GM19025 (cell line): ENCODE measurements around the gene PRXL2C.
"Not testable (repeated sequence)": the region's sequence is repeated elsewhere in the genome, so short reads cannot be mapped to it uniquely, and the experiment has no call there.

Experiments used
- ATAC-seq: cut with Tn5 transposase; IDR thresholded peaks from one replicate; pipeline ENCODE4 v1.9.1; 2021; ENCODE audit warnings: mild to moderate bottlenecking, low read depth, moderate library complexity; ENCODE audit not compliant: unreplicated experiment

PRXL2C gene

GRCh38 chr9:96655198-96655851 lies at the start of gene PRXL2C:
Gene PRXL2C (minus strand): TSS chr9:96655317. CDS start chr9:96655281, 36 bp downstream.
- peak; percentile 78 for ATAC-seq

GRCh38 chr9:96700721-96701375 lies 45.7 kb upstream of the PRXL2C start:
- ATAC-seq, result not testable (repeated sequence)

DNA sequence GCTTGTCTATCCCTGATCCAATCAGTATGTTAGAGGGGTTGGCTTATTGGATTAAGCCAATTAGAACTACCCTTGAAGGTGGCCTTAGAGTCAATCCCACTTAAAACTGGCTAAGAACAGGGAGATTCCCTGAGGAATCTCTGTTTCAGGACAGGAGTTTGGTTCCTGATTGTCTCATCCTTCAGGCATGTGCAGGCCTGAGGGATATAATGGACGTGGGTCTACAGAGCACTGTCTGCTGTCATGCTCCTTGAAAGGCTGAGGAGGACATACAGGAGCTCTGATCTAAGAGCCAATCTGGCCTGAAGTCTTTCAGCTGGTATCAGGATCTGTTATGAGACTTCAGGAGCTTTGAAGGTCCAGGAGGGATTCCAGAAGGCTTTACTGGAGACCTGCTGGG lies 36.2 kb upstream of the PRXL2C start:
- ATAC-seq, result no peak

GRCh38 chr9:96688745-96689464 lies 33.8 kb upstream of the PRXL2C start:
- no peak for ATAC-seq

DNA sequence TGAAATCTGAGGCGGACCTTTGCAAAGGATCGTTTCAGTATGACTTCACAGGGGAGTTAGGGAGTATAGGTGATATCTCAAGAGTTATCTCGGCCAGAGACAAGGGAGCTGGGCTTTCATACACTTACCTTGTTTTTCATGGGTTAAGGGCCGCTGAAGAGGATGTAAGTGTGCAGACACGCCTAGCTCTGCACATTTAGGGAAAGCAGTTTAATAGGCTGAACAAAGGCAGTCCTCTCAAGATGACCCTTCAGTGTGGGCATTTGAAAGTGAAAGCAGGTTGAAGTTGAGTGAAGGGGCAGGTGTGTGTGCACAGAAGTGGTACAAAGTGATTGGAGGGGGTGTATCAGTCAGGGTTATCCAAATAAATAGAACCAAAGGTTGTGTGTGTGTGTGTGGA lies 33.1 kb upstream of the PRXL2C start:
- ATAC-seq, result no peak

DNA sequence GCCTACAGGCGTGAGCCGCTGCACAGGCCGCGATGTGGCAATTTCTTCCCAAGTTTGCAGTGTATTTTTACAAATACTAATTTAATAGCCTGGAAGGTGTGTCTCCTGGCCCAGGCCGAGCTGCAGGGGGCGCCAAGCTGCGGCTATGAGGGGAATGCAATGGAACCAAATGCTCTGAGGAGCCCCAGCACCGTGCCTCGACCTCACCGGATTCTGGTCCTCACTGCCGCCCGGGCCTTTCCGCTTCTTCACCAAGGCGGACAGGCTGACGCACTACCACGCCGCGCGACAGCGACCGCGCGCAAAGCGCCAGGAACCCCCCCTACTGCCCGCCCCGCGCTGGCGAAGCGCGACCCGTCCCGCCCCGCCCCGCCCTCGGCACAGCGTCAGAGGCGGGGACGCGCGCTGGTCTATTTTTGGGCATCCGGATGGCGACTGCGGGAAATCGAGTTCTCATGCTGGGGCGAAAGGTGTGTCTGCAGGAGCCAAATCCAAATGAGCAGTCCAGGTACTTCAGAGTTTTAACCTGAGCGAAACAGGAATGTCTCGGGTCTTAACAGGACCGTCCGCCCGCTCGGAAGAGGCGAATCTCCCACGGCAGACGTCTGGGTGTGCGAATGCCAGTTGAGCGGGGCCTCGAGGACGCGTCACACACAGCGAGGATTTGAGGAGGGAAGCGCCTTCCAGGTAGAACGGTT lies 31.7 kb upstream of the PRXL2C start:
- ATAC-seq, result no peak

DNA sequence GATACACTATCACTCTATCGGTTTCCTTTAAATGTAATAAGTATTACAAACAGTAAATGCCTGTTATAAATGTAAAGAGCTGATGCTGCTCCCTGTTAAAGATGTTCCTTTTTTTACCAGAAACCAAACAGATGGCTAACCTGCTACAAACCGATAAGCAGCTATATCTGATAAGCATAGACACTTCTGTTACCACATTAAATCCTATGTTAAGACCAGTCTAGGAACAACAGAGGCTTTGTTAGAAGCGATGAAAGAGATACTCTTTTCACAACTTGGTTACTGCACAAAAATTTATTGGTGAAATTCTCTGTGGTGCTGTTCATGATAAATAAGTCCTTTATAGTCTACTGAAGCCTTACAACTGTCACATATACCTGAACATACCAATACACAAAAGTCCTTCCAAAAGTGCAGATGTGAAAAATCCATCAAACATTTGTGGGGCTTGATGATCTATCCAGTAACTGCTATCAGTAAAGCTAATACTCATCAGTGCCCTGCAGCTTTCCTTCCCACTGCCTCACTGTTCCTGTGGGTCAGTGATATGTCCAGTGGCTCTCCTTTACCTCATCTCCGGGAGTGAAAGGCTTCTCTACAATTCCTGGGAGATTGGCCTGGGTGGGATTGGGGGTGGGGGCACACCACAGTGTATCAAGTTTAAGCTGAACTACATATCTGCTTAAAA lies 25.8 kb upstream of the PRXL2C start:
- no peak for ATAC-seq

- ATAC-seq, result no peak
Observed at GRCh38 chr9:96674906-96675538, 19.9 kb upstream of the PRXL2C start.

DNA sequence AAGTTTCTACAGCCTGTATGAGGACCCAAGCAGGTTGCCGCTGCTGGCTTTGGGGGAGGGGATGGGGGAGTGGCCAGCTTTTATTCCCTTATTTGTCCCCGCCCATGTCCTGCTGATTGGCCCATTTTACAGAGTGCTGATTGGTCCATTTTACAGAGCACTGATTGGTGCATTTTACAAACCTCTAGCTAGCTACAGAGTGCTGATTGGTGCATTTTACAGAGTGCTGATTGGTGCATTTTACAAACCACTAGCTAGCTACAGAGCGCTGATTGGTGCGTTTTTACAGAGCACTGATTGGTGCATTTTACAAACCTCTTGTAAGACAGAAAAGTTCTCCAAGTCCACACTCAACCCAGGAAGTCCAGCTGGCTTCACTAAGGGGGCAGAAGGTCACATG lies 18.7 kb upstream of the PRXL2C start:
- ATAC-seq, result not testable (repeated sequence)

DNA sequence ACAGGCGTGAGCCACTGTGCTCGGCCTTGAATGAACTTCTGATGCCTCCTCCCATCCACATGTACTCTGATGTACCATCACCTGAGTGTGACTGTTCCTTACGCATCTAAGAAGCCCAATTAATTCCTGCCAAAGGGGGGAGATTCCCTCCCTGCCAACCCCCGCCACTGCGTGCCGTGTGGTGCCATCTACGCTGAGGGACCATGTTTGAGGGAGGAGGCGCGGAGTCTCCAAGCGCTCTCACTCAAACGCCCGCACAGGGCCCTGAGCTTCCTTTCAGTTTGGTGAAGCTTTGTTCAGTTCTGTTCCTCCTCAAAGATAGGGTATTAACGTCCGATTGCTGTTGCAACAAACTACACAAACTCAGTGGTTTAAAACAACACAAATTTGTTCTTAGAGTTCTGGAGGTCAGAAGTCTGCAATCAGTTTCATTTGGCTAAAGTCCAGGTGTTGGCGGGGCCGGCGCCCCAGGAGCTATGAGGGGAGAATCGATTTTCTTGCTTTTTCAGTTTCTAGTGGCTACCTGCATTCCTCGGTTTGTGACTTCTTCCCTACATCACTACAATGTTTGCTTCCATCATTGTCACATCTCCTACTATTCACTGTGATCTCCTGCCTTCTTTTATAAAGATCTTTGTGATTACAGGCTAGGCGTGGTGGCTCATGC lies 13.9 kb upstream of the PRXL2C start:
- ATAC-seq, result no peak

DNA sequence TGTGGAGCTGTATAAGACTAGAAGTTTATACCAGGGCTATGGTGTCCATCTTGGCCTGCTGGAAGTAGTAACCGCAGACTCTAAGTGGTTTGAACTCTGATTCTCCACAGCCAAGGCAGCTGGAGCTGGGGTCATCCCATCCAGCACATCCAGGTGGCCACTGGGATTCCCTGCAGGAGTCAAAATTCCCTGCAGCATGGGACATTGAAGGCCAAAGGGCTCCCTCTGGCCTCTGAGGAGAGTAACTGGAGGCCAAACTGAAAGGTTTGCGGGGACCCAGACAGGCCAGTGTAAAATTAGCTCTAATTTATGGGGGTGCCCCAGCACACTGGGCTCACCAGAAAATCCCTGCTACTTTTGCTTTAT lies 12.2 kb upstream of the PRXL2C start:
- no peak for ATAC-seq

- ATAC-seq, result peak; percentile 57
Observed at GRCh38 chr9:96666653-96667362, 11.7 kb upstream of the PRXL2C start.

DNA sequence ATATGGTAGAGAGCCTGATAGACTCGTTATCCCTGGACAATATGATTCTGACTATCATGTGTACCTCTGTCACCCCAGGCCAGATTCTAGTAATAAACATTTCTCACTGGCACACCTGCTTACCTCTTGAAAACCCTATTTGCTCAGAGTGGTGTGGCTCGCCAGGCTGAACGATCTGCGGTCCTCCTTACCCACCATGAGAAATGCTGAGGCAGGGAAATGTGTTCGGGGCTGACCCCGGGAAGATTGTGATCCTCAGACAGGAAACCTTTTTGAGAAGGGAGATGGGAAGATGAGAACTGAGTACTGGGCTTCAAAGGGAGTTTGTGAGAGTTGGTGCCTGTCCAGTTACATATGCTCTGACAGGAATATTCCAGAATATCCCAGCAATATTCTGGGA lies 10.7 kb upstream of the PRXL2C start:
- no peak for ATAC-seq

DNA sequence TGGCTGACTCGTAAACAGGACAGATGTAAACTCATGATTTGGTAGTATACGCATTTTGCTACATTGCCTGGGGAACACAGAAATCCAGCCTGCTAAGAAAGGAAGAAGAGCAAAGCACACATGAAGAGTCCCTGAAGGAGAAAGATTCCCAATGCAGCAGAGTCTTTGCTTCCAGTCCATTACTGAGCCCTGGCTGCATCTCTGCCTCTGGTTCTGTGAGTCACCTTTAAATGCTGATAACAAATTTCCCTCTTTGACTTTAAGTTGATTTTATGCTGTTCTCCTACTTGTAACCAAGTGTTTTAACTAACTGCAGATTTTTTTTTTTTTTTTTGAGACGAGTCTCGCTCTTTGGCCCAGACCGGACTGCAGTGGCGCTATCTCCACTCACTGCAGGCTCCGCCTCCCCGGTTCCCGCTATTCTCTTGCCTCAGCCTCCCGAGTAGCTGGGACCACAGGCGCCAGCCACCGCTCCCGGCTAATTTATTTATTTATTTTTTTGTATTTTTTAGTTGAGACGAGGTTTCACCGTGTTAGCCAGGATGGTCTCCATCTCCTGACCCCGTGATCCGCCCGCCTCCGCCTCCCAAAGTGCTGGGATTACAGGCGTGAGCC lies 8.5 kb upstream of the PRXL2C start:
- no peak for ATAC-seq

DNA sequence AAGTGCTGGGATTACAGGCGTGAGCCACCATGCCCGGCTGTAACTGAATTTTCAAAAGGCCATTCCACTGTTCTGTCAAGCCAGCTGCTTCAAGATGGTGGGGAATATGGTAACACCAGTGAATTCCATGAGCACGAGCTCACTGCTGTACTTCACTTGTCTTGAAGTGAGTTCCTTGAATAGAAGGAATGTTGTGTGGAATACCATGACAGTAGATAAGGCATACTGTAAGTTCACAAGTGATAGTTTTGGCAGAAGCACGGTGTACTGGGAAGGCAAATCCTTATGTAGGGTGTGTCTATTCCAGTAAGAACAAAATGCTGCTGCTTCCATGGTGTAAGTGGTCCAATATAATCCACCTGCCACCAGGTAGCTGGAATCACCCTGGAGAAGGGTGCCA lies 6.6 kb upstream of the PRXL2C start:
- no peak for ATAC-seq

GRCh38 chr9:96660692-96661248 lies 5.7 kb upstream of the PRXL2C start:
- ATAC-seq, result no peak

GRCh38 chr9:96654450-96655197 lies 493 bp downstream of the PRXL2C start:
- ATAC-seq, result peak; percentile 48

DNA sequence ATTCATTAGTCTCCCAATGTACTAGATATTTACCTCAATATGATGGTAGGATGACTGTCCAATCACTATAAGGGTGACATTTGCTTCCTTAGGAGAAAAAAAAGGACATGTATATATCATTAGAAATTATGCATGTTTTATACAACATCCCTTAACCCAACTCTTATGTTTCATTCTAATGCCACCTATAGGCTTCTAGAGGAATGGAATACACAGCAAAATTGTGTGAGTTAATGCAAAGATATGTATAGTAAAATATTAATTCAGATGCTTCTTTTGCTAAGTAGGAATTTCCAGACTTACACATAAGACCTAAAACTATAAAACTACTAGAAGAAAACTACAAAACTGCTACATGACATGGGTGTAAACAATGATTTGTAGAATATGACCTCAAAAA lies 3.5 kb downstream of the PRXL2C start:
- ATAC-seq, result no peak
